IPS DF 4.7 (cell line): ENCODE results near the gene GAS7.

Experiments used
- DNase-seq: peaks from one replicate; pipeline ENCODE4 v3.0.0-alpha.2; 2013; ENCODE audit warnings: low spot score; ENCODE audit errors: extremely low read depth

Gene GAS7

DNA sequence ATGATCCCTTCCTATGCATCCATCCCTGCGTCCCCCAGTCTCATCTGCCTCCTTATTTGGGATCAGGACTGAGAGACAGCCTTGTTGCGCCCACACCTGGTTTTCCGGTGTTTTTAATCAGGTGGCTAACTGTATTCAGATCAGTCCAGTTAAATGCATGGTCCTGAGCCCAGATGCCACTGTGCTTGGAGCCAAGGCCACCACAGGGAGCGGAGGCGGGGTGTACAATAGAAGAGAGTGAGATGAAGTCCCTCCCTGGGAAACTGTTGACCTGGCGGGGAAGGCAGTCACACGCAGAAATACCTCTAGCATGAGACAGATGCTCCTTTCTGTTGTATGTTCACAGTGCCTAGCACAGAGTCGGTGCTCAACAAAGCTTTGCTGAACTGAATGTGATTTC is 299.6 kb downstream of the GAS7 start:
- no peak for DNase-seq

DNA sequence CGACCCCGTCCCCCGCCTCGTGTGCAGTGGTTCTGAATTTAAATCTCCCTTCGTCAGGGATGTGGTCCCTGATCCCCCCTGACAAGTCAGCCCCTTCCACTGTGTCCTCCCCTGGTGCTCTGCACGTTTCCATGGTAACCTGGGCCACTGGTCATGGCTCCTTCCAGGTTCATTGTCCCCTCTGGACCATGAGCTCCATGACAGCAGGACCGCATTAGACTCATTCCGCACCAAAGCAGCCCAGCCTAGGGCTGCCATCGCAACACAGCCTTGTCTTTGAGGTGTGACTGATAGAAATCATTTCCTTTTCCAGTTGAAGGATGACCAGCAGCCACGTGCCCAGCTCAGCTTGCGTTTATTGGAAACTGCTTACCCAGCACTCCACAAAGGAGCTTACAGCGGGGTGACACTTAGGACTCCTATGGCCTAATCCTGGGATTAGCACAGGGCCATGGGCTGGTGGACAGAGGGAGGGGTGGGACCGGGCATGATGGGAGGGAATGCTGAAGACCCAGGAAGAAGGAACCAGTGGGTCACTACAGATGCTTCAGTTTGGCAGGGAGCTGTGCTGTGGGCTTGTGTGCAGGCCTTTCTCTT is 300.9 kb downstream of the GAS7 start:
- no peak for DNase-seq

- DNase-seq = no peak
Observed at GRCh38 chr17:9895923-9896322, 302.5 kb downstream of the GAS7 start.

- DNase-seq = no peak
Observed at GRCh38 chr17:9894231-9894630, 304.2 kb downstream of the GAS7 start.

DNA sequence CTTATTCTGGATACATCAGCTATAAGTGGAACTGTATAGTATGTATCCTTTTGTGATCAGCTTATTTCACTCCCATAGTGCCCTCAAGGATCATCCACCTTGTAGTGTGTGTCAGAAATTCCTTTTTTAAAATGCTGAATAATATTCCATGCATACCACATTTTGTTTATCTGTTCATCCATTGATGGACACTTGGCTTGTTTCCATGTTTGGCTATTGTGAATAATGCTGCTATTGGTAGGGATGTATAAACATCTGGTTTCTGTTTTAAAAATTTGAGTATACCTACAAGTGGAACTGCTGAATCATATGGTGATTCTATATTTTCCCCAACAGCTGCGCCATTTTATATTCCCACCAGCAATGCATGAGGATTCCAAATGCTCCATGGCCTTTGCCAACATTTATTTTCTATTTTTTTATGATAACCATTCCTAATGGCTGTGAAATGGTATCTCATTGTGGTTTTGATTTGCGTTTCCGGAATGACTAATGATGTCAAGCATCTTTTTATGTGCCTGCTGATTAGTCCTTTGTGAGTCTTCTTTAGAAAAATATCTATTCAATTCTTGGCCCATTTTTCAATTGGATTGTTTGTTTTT is 304.9 kb downstream of the GAS7 start:
- DNase-seq = no peak

DNA sequence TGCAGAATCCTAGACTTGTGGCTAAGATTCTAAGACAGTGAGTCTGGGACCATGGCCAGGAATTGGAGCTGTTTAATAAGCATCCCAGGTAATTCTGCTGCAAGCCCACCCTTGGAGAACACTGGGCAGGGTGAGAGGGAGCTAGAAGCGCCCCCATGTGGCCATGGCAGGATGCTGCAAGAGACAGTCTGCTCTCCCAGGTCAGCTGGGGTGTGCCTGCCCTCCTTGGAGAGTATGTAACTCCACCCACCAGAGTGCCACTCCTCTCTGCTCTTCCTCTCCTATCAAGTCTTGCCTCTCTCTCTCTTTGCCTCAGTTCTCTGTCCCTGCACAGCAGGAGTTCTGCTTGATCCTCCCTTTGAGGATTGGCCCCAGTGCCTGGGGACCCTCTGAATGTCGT is 308.3 kb downstream of the GAS7 start:
- DNase-seq = peak; percentile 62

DNA sequence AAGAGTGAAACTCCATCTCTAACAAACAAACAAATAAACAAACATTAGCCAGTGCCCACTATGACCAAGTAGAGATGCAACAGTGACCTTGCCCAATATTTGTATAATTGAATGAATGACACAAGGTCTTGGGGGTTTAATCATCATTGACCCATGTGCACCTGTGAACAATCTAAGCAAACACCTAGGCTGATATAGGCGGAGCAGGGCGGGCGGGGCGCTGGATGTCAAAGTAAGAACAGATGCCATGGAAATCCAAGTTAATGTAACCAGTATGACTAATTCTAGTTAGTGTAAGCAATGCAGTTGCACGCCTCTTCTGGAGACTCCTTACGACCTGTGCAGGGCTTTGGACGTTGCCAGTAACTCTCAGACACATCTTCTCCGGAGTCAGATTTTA is 310.9 kb downstream of the GAS7 start:
- DNase-seq = no peak

GRCh38 chr17:9886141-9886930 is 312.1 kb downstream of the GAS7 start:
- DNase-seq = no peak

DNA sequence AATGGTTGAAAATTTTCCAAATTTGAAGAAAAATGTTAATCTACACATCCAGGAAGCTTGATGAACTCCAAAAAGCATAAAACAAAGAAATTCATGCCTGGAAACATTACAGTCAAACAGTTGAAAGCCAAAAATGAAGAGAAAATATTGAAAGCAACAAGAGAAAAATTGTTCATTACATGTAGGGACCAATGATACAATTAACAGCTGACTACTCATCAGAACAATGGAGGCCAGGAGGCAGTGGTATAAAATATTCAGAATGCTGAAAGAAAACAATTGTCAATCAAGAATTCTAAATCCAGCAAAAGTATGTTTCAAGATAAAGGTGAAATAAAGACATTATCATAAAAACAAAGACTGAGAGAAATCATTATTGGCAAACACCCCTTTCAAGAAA is 315.0 kb downstream of the GAS7 start:
- DNase-seq = no peak

GRCh38 chr17:9880582-9880999 is 317.8 kb downstream of the GAS7 start:
- DNase-seq = no peak

GRCh38 chr17:9878786-9879525 is 319.4 kb downstream of the GAS7 start:
- DNase-seq = no peak

GRCh38 chr17:9878356-9878755 is 320.1 kb downstream of the GAS7 start:
- DNase-seq = no peak

DNA sequence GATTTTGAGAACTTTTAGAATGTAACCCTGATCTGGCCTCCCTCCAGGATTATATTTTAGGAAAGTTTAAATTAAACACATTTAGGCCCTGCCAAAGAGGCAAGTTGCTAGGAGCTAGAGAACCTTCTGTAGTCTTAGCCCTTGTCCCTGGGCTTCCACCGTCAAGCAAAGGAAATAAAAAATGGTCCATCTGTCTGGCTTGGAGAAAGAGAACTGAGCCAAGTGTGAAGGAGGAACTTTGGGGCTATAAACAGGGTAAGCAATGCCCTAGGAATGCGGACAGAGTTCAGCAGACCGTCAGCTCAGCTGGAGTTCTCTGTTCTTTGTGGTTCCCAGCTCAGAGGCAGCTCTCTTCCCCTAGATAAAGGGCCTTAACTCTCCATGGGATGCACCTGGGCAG is 323.0 kb downstream of the GAS7 start:
- DNase-seq = no peak

- no peak for DNase-seq
Observed at GRCh38 chr17:9874722-9875121, 323.7 kb downstream of the GAS7 start.

GRCh38 chr17:9872852-9873251 is 325.6 kb downstream of the GAS7 start:
- no peak for DNase-seq

DNA sequence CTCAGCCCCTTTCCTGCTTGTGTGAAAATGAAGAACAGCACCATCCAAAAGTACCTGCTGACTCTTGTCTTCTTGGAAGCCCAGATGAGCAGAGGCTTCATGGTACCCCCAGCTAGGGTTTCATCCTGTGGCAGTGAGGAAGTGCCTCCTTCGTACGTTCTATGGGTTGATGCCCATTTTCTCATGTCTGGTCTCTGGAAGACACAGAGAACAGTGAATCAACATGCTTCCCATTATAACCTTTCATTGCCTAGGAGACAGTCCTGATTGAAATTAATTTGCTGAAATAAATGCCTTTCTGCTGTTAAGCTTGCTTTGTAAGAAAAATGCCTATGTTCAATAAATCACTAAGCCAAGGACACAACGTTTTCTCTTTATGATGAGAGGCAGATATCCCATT is 329.9 kb downstream of the GAS7 start:
- DNase-seq = no peak

DNA sequence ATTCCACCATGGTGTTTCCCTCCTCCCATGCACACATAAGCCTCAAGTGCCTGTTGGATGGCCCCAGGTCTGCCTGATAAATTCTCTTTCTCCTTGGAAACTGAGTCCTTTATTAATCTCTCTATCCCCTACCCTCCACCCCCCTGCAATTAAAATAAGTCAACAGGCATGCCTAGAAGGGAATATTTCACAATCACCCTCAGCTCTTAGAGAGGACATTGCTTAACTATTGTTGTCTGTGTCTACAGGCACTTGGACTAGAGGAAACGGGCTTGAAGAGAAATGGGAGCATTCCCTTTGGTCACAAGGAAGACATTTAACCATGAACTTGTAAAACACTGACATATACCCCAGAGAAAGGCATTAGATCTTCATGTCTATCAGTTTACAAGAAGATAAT is 332.8 kb downstream of the GAS7 start:
- no peak for DNase-seq

DNA sequence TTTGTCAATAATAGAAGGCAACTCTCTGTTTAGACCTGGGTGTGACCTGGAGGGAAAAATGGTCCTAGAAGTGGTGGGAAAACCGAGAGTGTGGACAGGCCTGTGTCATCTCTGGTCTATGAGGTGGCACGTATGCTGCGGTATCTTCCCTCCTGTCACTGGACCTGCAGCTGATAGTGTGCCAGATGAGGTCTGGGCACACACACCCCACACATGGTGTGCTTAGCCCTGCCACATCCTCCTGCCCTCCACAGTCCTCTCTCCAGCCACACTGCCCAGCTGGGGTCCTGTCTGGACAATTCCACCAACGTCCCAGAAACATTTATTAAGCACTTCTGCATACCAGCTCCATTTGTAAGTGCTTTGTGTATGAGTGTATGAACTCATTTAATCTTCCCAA is 335.5 kb downstream of the GAS7 start:
- no peak for DNase-seq

DNA sequence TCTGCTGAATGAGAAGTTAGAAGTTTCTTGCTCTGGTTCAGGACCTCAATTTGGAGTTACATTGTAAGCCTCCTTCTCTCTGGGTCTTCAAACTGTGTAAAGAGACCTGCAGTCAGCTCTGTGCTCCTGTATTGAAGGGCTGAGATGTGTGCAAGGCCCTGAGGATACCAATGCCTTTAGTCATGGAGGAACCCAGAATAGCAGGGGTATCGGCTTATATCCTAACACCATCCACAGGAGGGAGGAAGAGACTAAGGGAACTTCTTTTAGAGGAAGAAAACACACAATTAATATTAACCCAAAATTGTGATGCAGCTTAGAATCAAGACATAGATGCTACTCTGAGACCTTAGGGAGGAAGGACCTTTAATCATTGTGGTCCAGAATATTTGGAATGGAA is 336.2 kb downstream of the GAS7 start:
- no peak for DNase-seq

DNA sequence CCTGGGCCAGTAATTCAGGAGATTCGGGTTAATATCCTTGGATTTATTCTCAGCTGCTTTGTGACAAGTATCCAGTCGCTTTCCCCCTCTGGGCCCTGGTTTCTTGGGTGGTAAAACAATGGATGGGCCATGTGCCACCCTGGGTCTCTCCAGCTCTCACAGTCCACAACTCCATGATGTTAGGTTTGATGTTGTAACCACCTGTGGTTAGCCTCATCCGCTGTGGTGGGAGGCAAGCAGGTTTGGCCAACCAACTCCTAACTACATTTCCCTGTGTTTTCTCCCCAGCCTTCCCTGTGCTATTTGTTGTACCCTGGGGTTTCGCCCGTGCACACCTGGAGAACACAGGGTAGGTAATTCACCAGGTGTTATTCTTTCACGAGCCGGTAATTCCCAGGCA is 337.6 kb downstream of the GAS7 start:
- DNase-seq = no peak
